Smooth muscle cell (in vitro differentiated cells): ENCODE measurements around the gene IRF2BP1. TPM values are rescaled to one million over a fixed set of nuclear protein-coding genes. Genes with fewer than 3 reads are reported as not detected.

Experiments
- DNase-seq: peaks from one replicate; lab custom pipeline; 2025; ENCODE audit not compliant: unreplicated experiment; lab: John Stamatoyannopoulos, UW
- H2AFZ ChIP-seq: fragments of 200-600 bp; sonication (generic); 2 replicates; pipeline ENCODE4 v1.6.0; 2016; ENCODE audit warnings: antibody characterized with exemption, low read depth, mild to moderate bottlenecking
- H3F3A ChIP-seq: fragments of 200-600 bp; sonication (generic); 2 replicates; pipeline ENCODE4 v1.6.0; 2017; ENCODE audit warnings: antibody characterized with exemption, low read depth
- H3K27ac ChIP-seq: fragments of 200-600 bp; sonication (generic); 2 replicates; pipeline ENCODE4 v1.5.1; 2016; ENCODE audit warnings: low read depth, mild to moderate bottlenecking
- H3K27me3 ChIP-seq: fragments of 200-600 bp; sonication (generic); 2 replicates; pipeline ENCODE4 v1.6.1; 2016; ENCODE audit warnings: low read depth, mild to moderate bottlenecking
- H3K36me3 ChIP-seq: fragments of 200-600 bp; sonication (generic); 2 replicates; pipeline ENCODE4 v1.5.1; 2016; ENCODE audit warnings: low read depth
- H3K4me1 ChIP-seq: fragments of 200-600 bp; sonication (generic); 2 replicates; pipeline ENCODE4 v1.5.1; 2016; ENCODE audit warnings: low read depth
- H3K4me2 ChIP-seq: fragments of 200-600 bp; sonication (generic); 2 replicates; pipeline ENCODE4 v1.6.0; 2016; ENCODE audit warnings: mild to moderate bottlenecking
- H3K4me3 ChIP-seq: fragments of 200-600 bp; sonication (generic); 2 replicates; pipeline ENCODE4 v1.5.1; 2016; ENCODE audit warnings: mild to moderate bottlenecking
- H3K79me2 ChIP-seq: fragments of 200-600 bp; sonication (generic); 2 replicates; pipeline ENCODE4 v1.6.0; 2016; ENCODE audit warnings: low read depth, mild to moderate bottlenecking
- H3K9ac ChIP-seq: fragments of 200-600 bp; sonication (generic); 2 replicates; pipeline ENCODE4 v1.6.0; 2016; ENCODE audit warnings: low read depth
- H3K9me3 ChIP-seq: fragments of 200-600 bp; sonication (generic); replicated peaks from 2 replicates; pipeline ENCODE4 v1.5.1; 2016; ENCODE audit warnings: low read depth
- H4K20me1 ChIP-seq: fragments of 200-600 bp; sonication (generic); 2 replicates; pipeline ENCODE4 v1.6.0; 2016; ENCODE audit warnings: low read depth
- CTCF ChIP-seq: fragments of 200-600 bp; sonication (generic); IDR thresholded peaks from 2 replicates; pipeline ENCODE4 v1.5.1; 2017; ENCODE audit warnings: borderline replicate concordance, mild to moderate bottlenecking, antibody characterized with exemption; ENCODE audit not compliant: insufficient read depth, poor library complexity, severe bottlenecking
- WGBS: methylation state at CpG from one replicate; pipeline ENCODE4 v1.1.7; 2016; ENCODE audit warnings: low lambda C conversion rate; 5-methylcytosine and 5-hydroxymethylcytosine counted together
- polyA plus RNA-seq: library from polyadenylated mRNA; unstranded; fragments of >200 nt; fragmentation: Nextera tagmentation; extraction: Ambion mirVana; gene quantifications from 2 replicates; pipeline ENCODE4 v1.2.1, GENCODE V29; 2016
- total RNA-seq: library from RNA; depleted of rRNA; stranded (reverse); fragments of >200 nt; gene quantifications from 2 replicates; pipeline ENCODE4 v1.2.3, GENCODE V29; 2014

IRF2BP1 gene
- total and polyA plus RNA-seq, 2 experiments from 2014 or later: 12.9 to 19.0 TPM

- WGBS: 97% methylated on average over 7 of the region's 7 CpGs
- no peaks in the 10 kb centered on the region for H3K79me2 ChIP-seq
- no peak overlapping the region for H3K27ac ChIP-seq
- H3K4me3 ChIP-seq: no peak overlapping the region
- no peaks in the 10 kb centered on the region for H3K27me3 ChIP-seq
- TF ChIP-seq CTCF: no peak
- H4K20me1 ChIP-seq: no peaks in the 10 kb centered on the region
- no peaks in the 10 kb centered on the region for H3K4me1 ChIP-seq
- H3K4me2 ChIP-seq: no peak overlapping the region
- no peak for DNase-seq
- no peaks in the 10 kb centered on the region for H3K9me3 ChIP-seq
- H3K9ac ChIP-seq: no peak overlapping the region
- no peak overlapping the region for H2AFZ ChIP-seq
- no peaks in the 10 kb centered on the region for H3F3A ChIP-seq
- peaks cover 30% of the 10 kb centered on the region for H3K36me3 ChIP-seq
Observed at GRCh38 chr19:45834970-45835369, 51.0 kb downstream of the IRF2BP1 start.

Other genes starting within 250 kb of the IRF2BP1 start
- 7.7 and 15.6 TPM in 2 replicates for gene EML2, start 246.7 kb downstream of the IRF2BP1 start, total RNA-seq
- 19.0 and 20.8 TPM in 2 replicates for gene EML2, start 246.7 kb downstream of the IRF2BP1 start, polyA plus RNA-seq
- gene GIPR, start 217.9 kb downstream of the IRF2BP1 start, total RNA-seq: 0.99 and 1.8 TPM in 2 replicates
- gene GIPR, start 217.9 kb downstream of the IRF2BP1 start, polyA plus RNA-seq: 2.4 and 3.4 TPM in 2 replicates
- 234 and 284 TPM in 2 replicates for gene SNRPD2, start 194.2 kb downstream of the IRF2BP1 start, total RNA-seq
- gene SNRPD2, start 194.2 kb downstream of the IRF2BP1 start, polyA plus RNA-seq: 637 and 690 TPM in 2 replicates
- gene QPCTL, start 193.5 kb downstream of the IRF2BP1 start, total RNA-seq: 12.2 and 12.9 TPM in 2 replicates
- gene QPCTL, start 193.5 kb downstream of the IRF2BP1 start, polyA plus RNA-seq: 10.0 and 13.3 TPM in 2 replicates
- 5.6 and 7.2 TPM in 2 replicates for gene FBXO46, start 155.2 kb downstream of the IRF2BP1 start, total RNA-seq
- gene FBXO46, start 155.2 kb downstream of the IRF2BP1 start, polyA plus RNA-seq: 7.9 and 13.1 TPM in 2 replicates
- gene MEIOSIN, start 152.7 kb downstream of the IRF2BP1 start, total RNA-seq: not detected in 2 replicates
- gene MEIOSIN, start 152.7 kb downstream of the IRF2BP1 start, polyA plus RNA-seq: 0.12 TPM in 1 of 2 replicates, not detected in the other
- 10.2 and 15.3 TPM in 2 replicates for gene SIX5, start 116.9 kb downstream of the IRF2BP1 start, total RNA-seq
- 16.0 and 19.7 TPM in 2 replicates for gene SIX5, start 116.9 kb downstream of the IRF2BP1 start, polyA plus RNA-seq
- gene DMPK, start 103.7 kb downstream of the IRF2BP1 start, total RNA-seq: 19.2 and 23.6 TPM in 2 replicates
- gene DMPK, start 103.7 kb downstream of the IRF2BP1 start, polyA plus RNA-seq: 32.7 and 47.7 TPM in 2 replicates
- gene DMWD, start 93.3 kb downstream of the IRF2BP1 start, total RNA-seq: 14.9 and 16.1 TPM in 2 replicates
- gene DMWD, start 93.3 kb downstream of the IRF2BP1 start, polyA plus RNA-seq: 57.6 and 96.4 TPM in 2 replicates
- gene RSPH6A, start 70.8 kb downstream of the IRF2BP1 start, total RNA-seq: 0.22 TPM in 1 of 2 replicates, not detected in the other
- 0.15 TPM in 1 of 2 replicates, not detected in the other for gene RSPH6A, start 70.8 kb downstream of the IRF2BP1 start, polyA plus RNA-seq
- gene SYMPK, start 23.0 kb downstream of the IRF2BP1 start, total RNA-seq: 30.9 and 33.3 TPM in 2 replicates
- gene SYMPK, start 23.0 kb downstream of the IRF2BP1 start, polyA plus RNA-seq: 28.6 and 34.1 TPM in 2 replicates
- 0.13 and 0.76 TPM in 2 replicates for gene FOXA3, start 21.8 kb downstream of the IRF2BP1 start, total RNA-seq
- gene FOXA3, start 21.8 kb downstream of the IRF2BP1 start, polyA plus RNA-seq: 0.50 and 0.65 TPM in 2 replicates
- 1.6 and 3.9 TPM in 2 replicates for gene MYPOP, start 16.5 kb upstream of the IRF2BP1 start, total RNA-seq
- gene MYPOP, start 16.5 kb upstream of the IRF2BP1 start, polyA plus RNA-seq: 2.1 and 3.5 TPM in 2 replicates
- gene NANOS2, start 28.6 kb upstream of the IRF2BP1 start, total RNA-seq: not detected in 2 replicates
- gene NANOS2, start 28.6 kb upstream of the IRF2BP1 start, polyA plus RNA-seq: not detected in 2 replicates
- 0.04 TPM in 2 replicates for gene NOVA2, start 87.7 kb upstream of the IRF2BP1 start, total RNA-seq
- 0.24 TPM in 1 of 2 replicates, not detected in the other for gene NOVA2, start 87.7 kb upstream of the IRF2BP1 start, polyA plus RNA-seq
- 5.3 and 10.0 TPM in 2 replicates for gene CCDC61, start 109.3 kb upstream of the IRF2BP1 start, total RNA-seq
- gene CCDC61, start 109.3 kb upstream of the IRF2BP1 start, polyA plus RNA-seq: 7.0 and 8.3 TPM in 2 replicates
- gene PGLYRP1, start 136.9 kb upstream of the IRF2BP1 start, total RNA-seq: not detected in 2 replicates
- not detected in 2 replicates for gene PGLYRP1, start 136.9 kb upstream of the IRF2BP1 start, polyA plus RNA-seq
- 0.45 and 0.85 TPM in 2 replicates for gene IGFL4, start 154.9 kb upstream of the IRF2BP1 start, total RNA-seq
- gene IGFL4, start 154.9 kb upstream of the IRF2BP1 start, polyA plus RNA-seq: 1.0 TPM in 1 of 2 replicates, not detected in the other
- gene IGFL3, start 238.5 kb upstream of the IRF2BP1 start, total RNA-seq: 10.2 and 26.7 TPM in 2 replicates
- 5.9 and 8.8 TPM in 2 replicates for gene IGFL3, start 238.5 kb upstream of the IRF2BP1 start, polyA plus RNA-seq